HL-60 (cell line): ENCODE data around the gene FPR1.

ENCODE experiments used
- DNase-seq, 2 experiments: peaks; one replicate each; pipeline ENCODE4 v3.0.0-alpha.2; 2010 to 2020; ENCODE audit warnings: low read depth in 1 of 2, low spot score in 1 of 2
- H3K27ac ChIP-seq: fragments of 250-450 bp; sonication (Bioruptor Pico); replicated peaks from 2 replicates; pipeline ENCODE4 v1.5.1; 2020; ENCODE audit warnings: mild to moderate bottlenecking, moderate library complexity
- H3K27me3 ChIP-seq: fragments of 250-450 bp; sonication (Bioruptor Pico); 2 replicates; pipeline ENCODE4 v1.5.1; 2021; ENCODE audit warnings: mild to moderate bottlenecking, moderate library complexity; ENCODE audit not compliant: insufficient read depth, poor library complexity, severe bottlenecking
- H3K4me3 ChIP-seq: replicated peaks from 2 replicates; pipeline ENCODE4 v1.5.1; 2011; ENCODE audit warnings: mild to moderate bottlenecking, control low read depth, low read length; ENCODE audit not compliant: insufficient read depth
- CTCF ChIP-seq: IDR thresholded peaks from one replicate; pipeline ENCODE4 v1.5.1; 2011; ENCODE audit warnings: low read length, control low read depth, inconsistent platforms; ENCODE audit not compliant: insufficient read depth
- GABPA ChIP-seq: IDR thresholded peaks from 2 replicates; pipeline ENCODE4 v1.6.1; 2012; ENCODE audit warnings: low read depth
- POLR2AphosphoS5 ChIP-seq: IDR thresholded peaks from 2 replicates; pipeline ENCODE4 v1.6.1; 2012; ENCODE audit warnings: low read depth
- REST ChIP-seq: IDR thresholded peaks from 2 replicates; pipeline ENCODE4 v1.6.1; 2012; ENCODE audit warnings: low read depth; ENCODE audit not compliant: insufficient replicate concordance
- SPI1 ChIP-seq: IDR thresholded peaks from 2 replicates; pipeline ENCODE4 v1.6.1; 2012; ENCODE audit warnings: low read depth, mild to moderate bottlenecking, borderline replicate concordance

FPR1 gene

GRCh38 chr19:51794885-51795490, 43.3 kb upstream of the FPR1 start, which contains the start of gene FPR3:
Gene FPR3, plus strand, starts transcription at chr19:51795157. Its CDS starts 28,592 bp downstream, at chr19:51823749.
- Histone ChIP-seq H3K27me3 (no peaks in the 10 kb centered on the region), H3K4me3 (no peak within 1 kb of the TSS), H3K27ac (no peak within 1 kb of the TSS)
- TF ChIP-seq CTCF (no peak), SPI1 (no peak), REST (no peak), POLR2AphosphoS5 (no peak), GABPA (no peak)
- DNase-seq = no peak

- TF ChIP-seq REST (no peak), CTCF (no peak), GABPA (no peak), POLR2AphosphoS5 (no peak), SPI1 (no peak)
- Histone ChIP-seq H3K27ac (no peak overlapping the region), H3K4me3 (no peak overlapping the region), H3K27me3 (no peaks in the 10 kb centered on the region)
- no peak for DNase-seq
Observed at GRCh38 chr19:51793994-51794393, 42.3 kb upstream of the FPR1 start.

GRCh38 chr19:51792932-51793331, 41.3 kb upstream of the FPR1 start:
- no peak overlapping the region for H3K27ac ChIP-seq
- no peak for TF ChIP-seq GABPA
- TF ChIP-seq POLR2AphosphoS5 = no peak
- no peak for TF ChIP-seq SPI1
- TF ChIP-seq CTCF = no peak
- TF ChIP-seq REST = no peak

More at GRCh38 chr19:51792932-51793331, 41.3 kb upstream of the FPR1 start:
- no peaks in the 10 kb centered on the region for H3K27me3 ChIP-seq
- no peak for DNase-seq
- H3K4me3 ChIP-seq = no peak overlapping the region
